GM18858 (cell line): Measurements from ENCODE around the gene PODN.

Source experiments
- ATAC-seq: cut with Tn5 transposase; IDR thresholded peaks from one replicate; pipeline ENCODE4 v1.9.1; 2021; ENCODE audit not compliant: unreplicated experiment

PODN gene

GRCh38 chr1:53050310-53050709 is 11.7 kb upstream of the PODN start:
- no peak for ATAC-seq

- ATAC-seq, result no peak
Measured at GRCh38 chr1:53051676-53052075, 10.3 kb upstream of the PODN start.

- ATAC-seq, result no peak
Measured at GRCh38 chr1:53057127-53057526, 4.9 kb upstream of the PODN start.

GRCh38 chr1:53060579-53060978 is 1.4 kb upstream of the PODN start:
- ATAC-seq, result no peak

GRCh38 chr1:53061123-53061858 is 722 bp upstream of the PODN start:
- ATAC-seq, result no peak

GRCh38 chr1:53062708-53063591 is 937 bp downstream of the PODN start:
- no peak for ATAC-seq

GRCh38 chr1:53063744-53064515 is 1.9 kb downstream of the PODN start:
- no peak for ATAC-seq

- no peak for ATAC-seq
Measured at GRCh38 chr1:53065391-53065790, 3.4 kb downstream of the PODN start.

GRCh38 chr1:53066488-53066887 is 4.5 kb downstream of the PODN start:
- ATAC-seq, result no peak

GRCh38 chr1:53066891-53067738 is 5.1 kb downstream of the PODN start:
- ATAC-seq, result no peak

- no peak for ATAC-seq
Measured at GRCh38 chr1:53067886-53068285, 5.9 kb downstream of the PODN start.

GRCh38 chr1:53068314-53069099 is 6.5 kb downstream of the PODN start:
- no peak for ATAC-seq

GRCh38 chr1:53069265-53069662 is 7.3 kb downstream of the PODN start:
- no peak for ATAC-seq

- no peak for ATAC-seq
Measured at GRCh38 chr1:53069663-53070327, 7.8 kb downstream of the PODN start.

GRCh38 chr1:53070621-53071020 is 8.6 kb downstream of the PODN start:
- ATAC-seq, result no peak

GRCh38 chr1:53071167-53071865 is 9.3 kb downstream of the PODN start:
- ATAC-seq, result no peak

GRCh38 chr1:53071915-53072314 is 9.9 kb downstream of the PODN start:
- no peak for ATAC-seq

GRCh38 chr1:53073287-53073686 is 11.3 kb downstream of the PODN start:
- no peak for ATAC-seq

GRCh38 chr1:53073868-53074311 is 11.9 kb downstream of the PODN start:
- ATAC-seq, result no peak
